Measurements from ENCODE around the gene OGFOD3.

The OGFOD3 gene

DNA sequence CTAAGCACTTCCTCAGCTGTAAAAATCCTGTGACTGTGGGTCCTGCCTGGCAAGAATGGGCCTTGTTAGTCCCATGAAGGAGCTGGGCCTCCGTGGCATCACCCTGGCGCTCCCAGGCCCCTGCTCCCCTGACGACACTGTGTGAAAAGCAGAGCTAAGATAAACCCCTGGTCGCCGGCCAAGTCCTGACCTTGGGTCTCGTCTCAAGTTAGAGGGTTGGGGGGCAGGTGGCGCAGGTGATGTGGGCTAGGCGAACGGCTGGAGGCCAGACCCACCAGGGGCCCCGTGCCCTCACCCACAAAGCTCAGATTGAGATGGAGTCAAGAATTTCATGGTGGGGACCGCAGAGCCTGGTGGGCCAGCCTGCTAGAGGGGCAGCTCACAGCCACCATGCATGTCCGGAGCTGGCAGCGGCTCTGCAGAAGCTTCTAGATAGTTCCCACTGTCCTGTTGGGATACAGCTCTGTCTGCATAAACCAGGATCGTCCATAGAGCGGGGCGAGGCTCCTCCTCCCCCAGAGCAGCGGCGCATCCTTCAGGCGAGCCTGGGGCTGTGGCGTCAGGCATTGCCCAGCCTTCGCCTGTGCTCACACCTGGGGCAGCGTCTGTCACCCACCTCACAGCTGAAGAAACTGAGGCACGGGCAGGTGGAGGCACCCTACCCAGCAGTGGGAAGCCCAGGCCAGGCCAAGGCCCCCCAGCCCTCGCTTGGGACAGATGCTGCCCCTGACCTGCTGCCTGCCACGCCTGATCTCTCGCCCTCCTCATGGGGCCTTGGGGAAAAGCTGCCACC is 20.2 kb upstream of the OGFOD3 start:
- intact Hi-C loops (cut with DNase I), result no loop called here
- DNase-seq, result no peak

DNA sequence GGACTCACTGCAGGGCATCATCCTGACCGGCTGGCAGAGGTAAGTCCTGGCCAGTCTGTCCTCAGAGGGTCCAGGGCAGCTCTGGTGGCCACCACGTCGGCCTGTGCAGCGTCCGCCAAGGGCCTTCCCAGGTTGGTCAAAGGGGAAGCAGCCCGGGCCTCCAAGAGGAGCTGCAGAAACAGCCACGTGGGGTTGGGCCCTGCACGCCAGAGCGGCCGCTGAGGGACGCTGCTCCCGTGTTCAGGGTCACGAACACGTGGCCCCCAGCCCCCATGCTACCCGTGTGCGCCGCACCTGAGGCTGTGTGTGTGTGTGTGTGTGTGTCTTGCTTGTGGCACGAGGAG is 18.9 kb upstream of the OGFOD3 start:
- no peak for DNase-seq
- intact Hi-C loops (cut with DNase I), result no loop called here

DNA sequence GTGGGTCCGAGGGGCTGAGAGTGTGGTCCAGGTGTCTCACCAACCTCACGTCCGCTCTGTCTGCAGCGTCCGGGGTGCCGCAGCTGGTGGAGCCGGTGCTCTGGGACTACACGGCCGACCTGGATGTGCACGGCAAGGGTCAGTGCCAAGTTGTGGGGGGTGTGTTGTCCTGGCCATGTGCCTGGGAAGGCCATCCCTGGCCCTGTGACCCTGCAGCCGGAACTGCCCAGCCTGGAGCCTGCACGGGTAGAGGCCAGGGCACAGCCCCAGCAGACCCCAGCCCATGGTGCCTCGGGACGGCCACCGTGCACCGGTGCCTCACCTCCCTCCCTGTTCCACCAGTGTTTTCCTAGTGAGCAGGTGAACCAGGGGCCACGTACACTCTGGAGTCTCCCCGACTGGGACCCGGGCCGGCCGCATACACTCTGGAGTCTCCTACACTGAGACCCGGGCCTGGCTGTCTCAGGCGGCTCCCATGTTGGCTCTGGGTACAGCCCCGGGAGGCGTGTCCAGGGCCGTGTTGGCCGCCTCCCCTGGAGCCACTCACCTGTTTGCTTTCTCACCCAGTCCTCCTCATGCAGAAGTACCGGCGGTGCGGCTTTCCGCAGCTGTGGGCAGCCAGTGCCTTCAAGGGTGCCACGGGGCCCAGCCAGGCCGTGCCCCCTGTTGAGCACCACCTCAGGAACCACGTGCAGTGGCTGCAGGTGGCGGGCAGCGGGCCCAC is 18.4 kb upstream of the OGFOD3 start:
- intact Hi-C loops (cut with DNase I), result no loop called here
- no peak for DNase-seq

DNA sequence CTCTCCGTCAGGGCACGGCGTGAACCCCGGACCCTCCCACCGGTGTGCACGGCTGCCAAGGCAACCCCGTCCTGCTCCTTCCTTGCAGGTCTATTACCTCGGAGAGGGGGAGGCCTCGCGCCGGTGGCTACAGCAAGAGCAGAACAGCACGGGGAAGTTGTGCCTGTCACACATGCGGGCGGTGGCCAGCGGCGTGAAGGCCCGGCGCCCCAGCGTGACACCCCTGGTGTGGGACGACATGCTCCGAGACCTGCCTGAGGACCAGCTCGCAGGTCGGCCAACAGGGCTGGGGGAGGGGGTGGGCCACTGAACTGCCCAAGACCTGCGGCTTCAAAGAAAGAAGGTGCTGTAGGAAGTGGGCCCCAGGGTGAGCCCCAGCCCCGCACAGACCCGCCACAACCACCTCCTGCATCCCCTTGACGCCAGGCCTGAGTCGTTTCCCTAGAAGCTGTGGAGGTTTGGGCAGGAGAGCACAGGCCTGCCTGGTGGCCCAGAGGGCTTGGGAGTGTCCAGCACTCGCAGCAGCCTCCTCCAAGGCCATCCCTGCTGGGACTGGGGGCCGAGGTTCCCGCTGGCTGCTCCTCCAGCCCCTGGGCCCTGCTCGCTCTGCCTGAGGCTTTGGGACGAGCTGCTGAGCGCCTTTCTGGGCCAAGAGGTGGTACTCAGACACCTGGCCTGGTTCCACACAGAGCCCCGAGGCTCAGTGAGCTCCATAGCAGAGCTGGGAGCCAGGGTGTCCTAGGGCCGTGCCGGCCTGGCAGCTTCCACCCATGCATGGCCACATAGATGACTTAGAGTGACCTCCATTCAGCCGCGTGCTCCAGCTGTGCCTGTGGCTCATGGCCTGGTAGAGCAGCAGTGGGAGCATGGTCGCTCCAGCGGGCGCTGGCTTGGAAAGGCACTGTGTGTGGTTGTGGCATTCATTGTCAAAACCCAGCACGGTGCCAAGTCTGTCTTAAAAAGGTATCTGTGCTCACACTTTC is 17.5 kb upstream of the OGFOD3 start:
- no peak for DNase-seq
- intact Hi-C loops (cut with DNase I), result no loop called here

DNA sequence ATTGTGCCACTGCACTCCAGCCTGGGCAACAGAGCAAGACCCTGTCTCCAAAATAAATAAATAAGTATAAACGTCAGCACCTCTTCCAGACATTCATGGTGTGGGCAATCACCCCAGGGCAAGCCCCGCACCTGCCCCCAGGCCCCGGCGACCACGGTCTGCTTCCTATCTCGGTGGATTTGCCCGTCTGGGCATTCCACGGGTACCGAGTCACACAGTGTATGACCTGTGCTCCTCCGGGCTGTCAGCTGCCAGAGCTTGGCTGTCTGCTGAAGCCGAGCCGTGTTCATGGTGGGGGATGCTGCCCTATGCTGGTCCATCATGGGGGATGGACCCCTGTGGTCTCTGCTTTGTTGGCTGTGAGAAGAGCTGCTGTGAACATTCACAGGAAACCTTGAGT is 16.7 kb upstream of the OGFOD3 start:
- intact Hi-C loops (cut with DNase I), result no loop called here
- no peak for DNase-seq

DNA sequence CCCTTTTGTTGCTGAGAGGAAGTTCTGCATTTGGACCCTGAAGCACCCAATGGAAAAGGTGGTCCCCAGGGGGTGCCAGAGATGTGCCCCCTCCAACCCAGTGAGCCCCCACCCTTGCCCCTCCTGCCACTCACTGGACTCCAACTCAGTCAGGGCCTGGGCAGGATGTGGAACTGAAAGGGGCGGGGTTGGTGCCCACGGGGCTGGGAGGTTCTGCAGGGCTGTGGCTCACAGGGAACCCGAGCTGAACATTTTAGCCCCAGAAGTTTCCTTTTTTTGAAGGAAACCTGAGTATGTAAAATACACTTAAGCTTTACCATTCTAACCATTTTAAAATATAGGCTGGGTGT is 15.8 kb upstream of the OGFOD3 start:
- intact Hi-C loops (cut with DNase I), result no loop called here
- no peak for DNase-seq

DNA sequence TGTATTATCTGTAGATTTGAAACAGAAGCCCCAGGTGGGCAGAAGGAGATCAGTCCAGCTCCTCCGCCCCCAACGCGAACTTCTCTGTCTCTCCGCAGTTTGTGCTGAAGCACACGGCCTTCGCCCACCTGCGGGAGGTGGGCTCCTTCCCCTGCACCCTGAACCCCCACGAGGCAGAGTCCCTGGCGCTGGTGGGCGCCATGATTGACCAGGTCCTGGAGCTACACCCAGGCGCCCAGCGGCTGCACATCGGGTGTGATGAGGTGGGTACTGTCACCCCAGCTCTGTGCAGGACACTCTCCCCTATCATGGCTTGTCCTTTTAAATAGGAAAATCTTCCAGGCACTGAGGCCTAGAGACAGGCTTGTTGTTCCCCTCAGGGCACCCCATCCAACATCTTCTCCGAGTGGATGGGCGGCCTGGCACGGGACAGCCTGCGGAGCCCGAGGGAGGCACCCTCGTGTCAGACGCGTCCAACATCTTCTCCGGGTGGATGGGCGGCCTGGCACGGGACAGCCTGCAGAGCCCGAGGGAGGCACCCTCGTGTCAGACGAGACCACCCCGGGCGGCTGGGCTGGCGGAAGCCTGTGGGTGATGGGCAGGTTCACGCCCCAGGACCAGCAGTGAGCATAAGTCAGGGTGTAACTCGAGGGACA is 15.3 kb upstream of the OGFOD3 start:
- DNase-seq, result no peak
- intact Hi-C loops (cut with DNase I), result no loop called here

DNA sequence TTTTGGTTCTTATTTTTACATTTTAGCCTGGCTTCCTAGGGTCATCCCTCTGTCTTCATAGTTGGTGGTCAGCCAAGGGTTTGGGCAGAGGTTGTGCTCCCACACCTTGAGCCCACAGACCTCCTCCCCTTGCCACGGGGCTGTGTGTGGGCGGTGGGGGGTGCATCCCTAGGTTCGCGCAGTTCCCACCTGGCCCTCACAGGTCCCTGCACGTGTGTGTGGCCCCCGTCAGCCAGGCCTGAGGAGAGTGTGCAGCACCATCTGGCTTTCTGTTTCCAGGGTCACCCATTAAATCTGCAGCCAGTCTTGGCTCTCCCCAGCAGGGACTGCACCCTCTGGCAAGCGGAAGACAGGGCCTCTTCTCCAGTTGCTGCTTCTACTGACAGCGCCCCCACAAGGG is 13.6 kb upstream of the OGFOD3 start:
- intact Hi-C loops (cut with DNase I), result no loop called here
- DNase-seq, result no peak

DNA sequence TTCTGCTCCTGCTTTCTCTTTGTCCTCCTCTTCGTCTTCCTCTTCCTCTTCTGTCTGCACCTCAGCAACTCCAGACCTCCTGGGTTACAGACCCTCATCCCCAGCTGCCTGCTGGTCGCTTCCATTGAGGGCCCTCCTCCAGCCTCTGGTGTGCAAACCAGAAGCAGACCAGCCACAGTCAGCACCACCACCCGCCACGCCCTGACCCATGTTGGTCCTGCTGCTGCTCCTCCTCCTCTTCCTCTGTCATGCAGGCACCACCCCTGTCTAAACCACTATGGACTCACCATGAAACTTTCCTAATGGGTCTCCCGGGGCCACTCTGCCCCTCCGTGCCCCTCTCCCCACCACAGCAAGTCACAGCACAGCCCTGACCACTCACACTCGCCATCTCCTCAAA is 11.4 kb upstream of the OGFOD3 start:
- no peak for DNase-seq
- intact Hi-C loops (cut with DNase I), result no loop called here

DNA sequence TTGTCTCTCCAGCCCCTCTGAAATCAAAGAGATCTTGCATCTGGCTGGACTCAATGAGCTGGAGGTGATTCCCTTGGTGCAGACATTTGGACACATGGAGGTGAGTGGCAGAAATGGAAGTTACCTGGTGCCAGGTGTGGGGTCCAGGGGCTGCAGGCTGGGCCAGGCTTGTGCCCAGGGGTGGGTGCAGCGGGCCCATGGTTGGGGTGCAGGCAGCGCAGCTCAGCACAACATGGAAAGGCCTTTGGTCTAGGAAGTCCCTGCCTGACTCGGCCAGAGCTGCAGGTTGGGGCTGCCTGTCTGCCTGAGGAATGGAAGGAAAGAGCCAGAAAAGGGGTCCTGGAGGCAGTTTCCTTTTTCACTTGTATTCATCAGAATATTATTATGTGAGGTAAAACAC is 10.2 kb upstream of the OGFOD3 start:
- intact Hi-C loops (cut with DNase I), result no loop called here
- DNase-seq, result no peak

DNA sequence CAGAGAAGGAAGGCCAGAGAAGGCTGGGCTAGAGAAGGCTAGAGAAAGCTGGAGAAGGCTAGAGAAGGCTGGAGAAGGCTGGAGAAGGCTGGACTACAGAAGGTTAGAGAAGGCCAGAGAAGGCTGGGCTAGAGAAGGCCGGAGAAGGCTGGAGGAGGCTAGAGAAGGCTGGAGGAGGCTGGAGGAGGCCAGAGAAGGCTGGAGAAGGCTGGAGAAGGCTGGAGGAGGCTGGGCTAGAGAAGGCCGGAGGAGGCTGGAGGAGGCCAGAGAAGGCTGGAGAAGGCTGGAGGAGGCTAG is 6.4 kb upstream of the OGFOD3 start:
- no peak for DNase-seq
- intact Hi-C loops (cut with DNase I), result no loop called here

DNA sequence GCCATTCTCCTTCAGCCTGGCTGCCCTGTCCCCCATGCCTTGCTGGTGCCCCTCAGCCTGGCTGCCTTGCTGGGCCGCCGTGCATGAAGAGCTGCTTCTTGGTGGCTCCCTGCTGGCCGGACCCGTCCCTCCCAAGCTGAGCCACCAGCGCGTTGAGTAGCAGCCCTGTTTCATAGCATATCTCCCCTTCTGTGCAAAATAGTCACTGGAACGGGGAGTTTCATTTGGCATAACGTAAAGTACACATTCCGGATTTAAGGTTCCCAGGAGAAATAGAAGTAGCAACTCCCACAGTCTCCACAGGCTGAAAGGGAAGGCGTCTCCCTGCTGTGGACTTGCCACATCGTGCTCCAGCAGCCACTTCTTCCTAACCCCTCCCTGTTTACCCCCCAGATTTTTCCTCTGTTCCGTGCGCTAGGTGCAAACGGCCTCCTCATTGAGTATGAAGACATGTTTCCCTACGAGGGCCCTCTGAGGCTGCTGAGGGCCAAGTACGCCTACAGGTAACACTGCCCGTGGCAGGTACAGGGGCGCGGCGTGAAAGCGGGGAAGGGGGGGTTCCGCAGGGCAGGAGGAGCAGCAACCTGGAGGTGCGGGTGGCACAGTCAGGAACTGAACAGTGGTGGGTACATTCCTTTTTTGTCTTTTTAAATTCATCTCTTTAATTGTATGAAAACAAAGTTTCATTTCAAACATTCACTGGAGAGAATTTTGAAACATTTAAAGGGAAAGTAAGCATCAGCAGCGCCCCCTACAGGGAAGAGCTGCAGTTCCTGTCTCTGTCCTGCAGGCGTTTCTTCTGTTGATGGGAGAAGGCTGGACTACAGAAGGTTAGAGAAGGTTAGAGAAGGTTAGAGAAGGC is 5.8 kb upstream of the OGFOD3 start:
- DNase-seq, result peak in 18 of 42 donors; percentile 31 to 64 (median 52)
- intact Hi-C loops (cut with DNase I), result no loop called here

DNA sequence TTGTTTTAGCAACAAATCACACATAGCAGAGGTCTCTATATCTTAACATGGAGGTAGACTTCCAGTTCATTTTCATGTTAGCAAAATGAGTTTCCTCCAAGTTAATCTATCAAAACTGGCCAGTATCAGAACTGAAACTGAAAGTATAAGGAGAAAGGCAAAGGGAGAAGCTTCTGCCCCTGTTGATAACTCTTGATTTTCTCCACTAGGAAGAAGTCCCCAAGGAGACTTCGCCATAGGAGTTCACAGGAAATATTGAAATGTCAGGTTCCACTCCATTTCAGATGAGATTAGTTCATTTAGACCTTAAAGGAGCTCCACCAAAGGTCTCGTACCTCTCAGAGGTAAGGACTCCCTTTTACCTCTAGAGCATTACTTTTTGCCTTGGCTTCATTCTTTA is 1.2 kb upstream of the OGFOD3 start:
- intact Hi-C loops (cut with DNase I), result no loop called here

DNA sequence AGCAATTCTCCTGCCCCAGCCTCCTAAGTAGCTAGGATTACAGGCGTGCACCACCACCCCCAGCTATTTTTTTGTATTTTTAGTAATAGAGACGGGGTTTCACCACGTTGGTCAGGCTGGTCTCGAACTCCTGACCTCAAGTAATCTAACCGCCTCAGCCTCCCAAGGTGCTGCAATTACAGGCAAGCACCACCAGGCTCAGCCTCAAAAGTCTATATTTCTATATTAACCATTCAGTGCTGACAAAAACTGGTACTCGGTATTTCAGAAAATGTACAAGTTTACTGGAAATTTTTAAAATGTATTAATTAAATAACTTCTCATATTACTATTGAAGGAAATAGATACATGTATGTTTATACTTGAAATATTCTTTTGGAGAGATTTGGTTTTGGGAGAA is 1.6 kb downstream of the OGFOD3 start:
- intact Hi-C loops (cut with DNase I), result no loop called here
- no peak for DNase-seq

More for the DNA sequence above, 1.2 kb upstream of the OGFOD3 start:
- DNase-seq, result no peak

DNA sequence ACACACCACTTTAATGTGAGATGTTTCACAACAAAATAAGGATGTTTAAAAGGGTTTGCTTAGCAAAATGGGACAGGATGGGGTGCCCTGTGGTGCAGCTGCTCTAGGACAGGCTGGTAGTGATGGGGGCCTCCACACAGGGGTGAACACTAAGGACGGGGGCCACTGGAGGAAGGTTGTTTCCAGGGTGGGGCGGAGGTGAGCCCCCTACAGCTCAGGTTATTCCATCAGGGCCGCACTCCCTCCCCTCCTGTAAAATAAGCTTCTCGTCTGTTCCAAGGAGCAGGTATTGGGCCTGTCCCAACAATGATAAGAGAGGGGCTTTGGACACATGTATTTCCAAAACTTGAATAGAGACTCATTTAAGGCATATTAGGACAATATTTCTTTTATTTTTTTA is 2.1 kb downstream of the OGFOD3 start:
- DNase-seq, result no peak
- intact Hi-C loops (cut with DNase I), result no loop called here

DNA sequence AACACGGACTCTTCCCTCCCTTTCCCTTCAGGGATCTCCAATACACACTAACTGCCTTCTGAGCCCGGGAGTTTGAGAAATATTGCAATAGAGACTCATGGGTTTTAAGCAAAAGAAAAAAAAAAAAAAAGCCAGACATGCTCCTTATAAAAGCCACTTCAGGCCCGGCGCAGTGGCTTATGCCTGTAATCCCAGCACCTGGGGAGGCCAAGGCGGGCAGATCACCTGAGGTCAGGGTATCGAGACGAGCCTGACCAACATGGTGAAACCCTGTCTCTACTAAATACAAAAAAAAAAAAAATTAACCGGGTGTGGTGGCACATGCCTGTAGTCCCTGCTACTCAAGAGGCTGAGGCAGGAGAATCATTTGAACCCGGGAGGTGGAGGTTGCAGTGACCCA is 2.6 kb downstream of the OGFOD3 start:
- no peak for DNase-seq
- intact Hi-C loops (cut with DNase I), result no loop called here

DNA sequence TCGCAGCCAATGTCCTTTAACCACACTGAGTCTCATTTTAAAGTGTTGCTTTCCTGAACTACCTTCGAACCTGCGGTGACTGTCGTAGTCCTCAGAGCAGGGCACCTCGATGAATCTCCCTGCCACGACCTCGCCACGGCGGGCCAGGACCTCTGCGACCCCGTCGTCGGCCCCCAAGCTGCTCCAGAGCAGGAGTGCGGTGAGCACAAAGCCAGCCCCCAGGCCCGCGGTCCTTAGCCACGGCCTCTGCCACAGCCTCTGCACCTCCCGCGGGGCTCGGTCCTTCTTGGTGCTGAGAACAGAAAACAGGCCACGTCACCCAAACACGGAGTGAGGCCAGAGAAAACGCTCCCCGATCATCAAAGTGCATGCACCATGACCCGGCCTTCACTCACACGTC is 3.0 kb downstream of the OGFOD3 start:
- intact Hi-C loops (cut with DNase I), result no loop called here
- DNase-seq, result no peak

DNA sequence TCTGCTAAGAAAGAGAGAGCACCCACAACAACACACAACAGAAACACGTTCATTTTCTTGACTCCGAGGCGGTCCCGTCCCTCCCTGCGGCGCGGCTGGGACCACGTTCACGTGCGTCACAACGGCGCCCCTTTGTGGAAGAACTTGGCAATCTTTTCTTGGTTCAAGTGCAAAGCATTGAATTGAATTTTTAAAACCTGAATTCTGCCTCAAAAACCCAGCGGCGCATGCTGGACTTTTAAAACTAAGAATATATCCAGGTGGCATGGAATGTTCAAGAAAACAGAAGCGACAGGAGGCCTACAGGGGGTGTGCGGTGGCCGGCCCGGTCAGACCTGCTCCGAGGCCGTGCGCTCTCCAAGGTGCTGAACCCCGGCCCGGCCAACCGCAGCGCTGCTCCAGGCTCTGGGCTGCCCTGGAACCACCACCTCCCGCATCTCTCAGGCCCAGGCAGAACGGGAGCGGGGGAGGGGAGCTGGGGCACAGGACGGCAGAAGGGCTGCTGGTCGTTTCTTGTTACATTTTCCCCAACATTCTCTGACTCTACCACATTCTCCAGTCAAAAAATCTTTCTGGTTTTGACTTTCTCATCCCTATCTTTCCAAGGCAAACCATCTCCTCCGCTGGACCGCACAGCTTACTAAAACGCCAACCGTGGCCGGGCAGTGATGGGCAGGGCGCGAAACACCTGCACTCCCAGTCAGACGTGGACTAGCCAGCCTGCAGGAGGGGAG is 3.7 kb downstream of the OGFOD3 start:
- peak; percentile 42 to 87 (median 70) for DNase-seq
- intact Hi-C loops (cut with DNase I), result loop anchor here (5.0 kb wide), 1 partner anchor 62 kb away; no protein-coding TSS in a partner anchor

Data from head of caudate nucleus (tissue), 42 donors.